Stimulated activated naive CD8-positive, alpha-beta T cell treated with anti-CD3 and anti-CD28 coated beads, Interleukin-15, Interleukin-2, amounts not matched to agents 100 ng/mL and 50 ng/mL, for 24 hours (primary cell): Measurements from ENCODE around the gene CLDND2.

ENCODE experiments used
- H3K27ac Mint-ChIP-seq: one replicate; pipeline ENCODE4 v1.8.0; 2021; ENCODE audit warnings: mild to moderate bottlenecking, mixed read lengths
- H3K27me3 Mint-ChIP-seq: one replicate; pipeline ENCODE4 v1.8.0; 2021; ENCODE audit warnings: mixed read lengths
- H3K36me3 Mint-ChIP-seq: one replicate; pipeline ENCODE4 v1.8.0; 2021; ENCODE audit warnings: low read depth, mixed read lengths
- H3K4me1 Mint-ChIP-seq: one replicate; pipeline ENCODE4 v1.8.0; 2021; ENCODE audit warnings: low read depth, mixed read lengths
- H3K4me3 Mint-ChIP-seq: one replicate; pipeline ENCODE4 v1.8.0; 2021; ENCODE audit warnings: mild to moderate bottlenecking, mixed read lengths
- H3K9me3 Mint-ChIP-seq: one replicate; pipeline ENCODE4 v1.8.0; 2021; ENCODE audit warnings: mixed read lengths

The CLDND2 gene

GRCh38 chr19:51352783-51353360 lies 15.9 kb downstream of the CLDND2 start:
- H3K4me3 Mint-ChIP-seq = no peak overlapping the region

GRCh38 chr19:51351266-51351990 lies 17.4 kb downstream of the CLDND2 start:
- Mint-ChIP-seq H3K9me3 (peaks cover 3% of the 10 kb centered on the region), H3K27ac (no peak overlapping the region), H3K4me3 (no peak overlapping the region), H3K27me3 (no peaks in the 10 kb centered on the region), H3K36me3 (peaks cover 49% of the 10 kb centered on the region), H3K4me1 (peaks cover 18% of the 10 kb centered on the region)

More at GRCh38 chr19:51352783-51353360, 15.9 kb downstream of the CLDND2 start:
- Mint-ChIP-seq H3K4me1 (peaks cover 25% of the 10 kb centered on the region), H3K9me3 (peaks cover 3% of the 10 kb centered on the region), H3K27ac (no peak overlapping the region), H3K27me3 (no peaks in the 10 kb centered on the region), H3K36me3 (peaks cover 40% of the 10 kb centered on the region)

GRCh38 chr19:51347209-51347928 lies 21.4 kb downstream of the CLDND2 start:
- Mint-ChIP-seq H3K4me1 (peaks cover 4% of the 10 kb centered on the region), H3K4me3 (no peak overlapping the region), H3K27me3 (no peaks in the 10 kb centered on the region), H3K27ac (no peak overlapping the region), H3K36me3 (peaks cover 48% of the 10 kb centered on the region), H3K9me3 (no peaks in the 10 kb centered on the region)

GRCh38 chr19:51346742-51347141 lies 22.1 kb downstream of the CLDND2 start:
- Mint-ChIP-seq H3K9me3 (no peaks in the 10 kb centered on the region), H3K27ac (no peak overlapping the region), H3K4me3 (no peak overlapping the region), H3K4me1 (peaks cover 5% of the 10 kb centered on the region), H3K27me3 (no peaks in the 10 kb centered on the region), H3K36me3 (peaks cover 42% of the 10 kb centered on the region)

- Mint-ChIP-seq H3K9me3 (no peaks in the 10 kb centered on the region), H3K27ac (no peak overlapping the region), H3K27me3 (peaks cover 4% of the 10 kb centered on the region), H3K36me3 (peaks cover 27% of the 10 kb centered on the region), H3K4me3 (no peak overlapping the region), H3K4me1 (peaks cover 14% of the 10 kb centered on the region)
Observed at GRCh38 chr19:51345076-51345620, 23.7 kb downstream of the CLDND2 start.

GRCh38 chr19:51342631-51343569 lies 25.9 kb downstream of the CLDND2 start:
- H3K4me3 Mint-ChIP-seq = no peak overlapping the region
- peaks cover 23% of the 10 kb centered on the region for H3K36me3 Mint-ChIP-seq
- H3K27me3 Mint-ChIP-seq = peaks cover 4% of the 10 kb centered on the region
- H3K9me3 Mint-ChIP-seq = no peaks in the 10 kb centered on the region
- no peak overlapping the region for H3K27ac Mint-ChIP-seq
- peaks cover 26% of the 10 kb centered on the region for H3K4me1 Mint-ChIP-seq

- peak within 1 kb of the TSS; percentile 40 for H3K27ac Mint-ChIP-seq
- H3K4me1 Mint-ChIP-seq = peaks cover 26% of the 10 kb centered on the region
- H3K27me3 Mint-ChIP-seq = peaks cover 4% of the 10 kb centered on the region
- H3K36me3 Mint-ChIP-seq = peaks cover 15% of the 10 kb centered on the region
- H3K4me3 Mint-ChIP-seq = peak within 1 kb of the TSS; percentile 57
- no peaks in the 10 kb centered on the region for H3K9me3 Mint-ChIP-seq
Observed at GRCh38 chr19:51341976-51342580, 26.7 kb downstream of the CLDND2 start, which contains the start of gene VSIG10L. VSIG10L (minus strand) TSS chr19:51342139; CDS start chr19:51342124, 15 bp downstream.

- peaks cover 4% of the 10 kb centered on the region for H3K27me3 Mint-ChIP-seq
- H3K9me3 Mint-ChIP-seq = no peaks in the 10 kb centered on the region
- peaks cover 10% of the 10 kb centered on the region for H3K36me3 Mint-ChIP-seq
- H3K4me3 Mint-ChIP-seq = peak overlapping the region; percentile 57
- peaks cover 26% of the 10 kb centered on the region for H3K4me1 Mint-ChIP-seq
- H3K27ac Mint-ChIP-seq = no peak overlapping the region
Observed at GRCh38 chr19:51341066-51341465, 27.7 kb downstream of the CLDND2 start.

GRCh38 chr19:51339687-51340656 lies 28.8 kb downstream of the CLDND2 start:
- peaks cover 25% of the 10 kb centered on the region for H3K4me1 Mint-ChIP-seq
- H3K9me3 Mint-ChIP-seq = no peaks in the 10 kb centered on the region
- peaks cover 4% of the 10 kb centered on the region for H3K27me3 Mint-ChIP-seq
- H3K36me3 Mint-ChIP-seq = peaks cover 4% of the 10 kb centered on the region
- peak overlapping the region; percentile 82 for H3K27ac Mint-ChIP-seq
- H3K4me3 Mint-ChIP-seq = peak overlapping the region; percentile 86

GRCh38 chr19:51339313-51339686 lies 29.5 kb downstream of the CLDND2 start:
- Mint-ChIP-seq H3K27me3 (peaks cover 5% of the 10 kb centered on the region), H3K9me3 (no peaks in the 10 kb centered on the region), H3K27ac (peak overlapping the region; percentile 82), H3K4me1 (peaks cover 22% of the 10 kb centered on the region), H3K36me3 (no peaks in the 10 kb centered on the region), H3K4me3 (peak overlapping the region; percentile 86)

GRCh38 chr19:51338563-51339312 lies 30.1 kb downstream of the CLDND2 start:
- no peaks in the 10 kb centered on the region for H3K36me3 Mint-ChIP-seq
- H3K27me3 Mint-ChIP-seq = peaks cover 6% of the 10 kb centered on the region
- H3K4me3 Mint-ChIP-seq = peak overlapping the region; percentile 86
- peaks cover 22% of the 10 kb centered on the region for H3K4me1 Mint-ChIP-seq
- H3K27ac Mint-ChIP-seq = peak overlapping the region; percentile 87
- H3K9me3 Mint-ChIP-seq = no peaks in the 10 kb centered on the region

- Mint-ChIP-seq H3K36me3 (no peaks in the 10 kb centered on the region), H3K4me3 (peak overlapping the region; percentile 86), H3K4me1 (peaks cover 22% of the 10 kb centered on the region), H3K27me3 (peaks cover 6% of the 10 kb centered on the region), H3K27ac (peak overlapping the region; percentile 87), H3K9me3 (no peaks in the 10 kb centered on the region)
Observed at GRCh38 chr19:51337861-51338562, 30.8 kb downstream of the CLDND2 start.
